G401.6 (cell line): ENCODE data around the gene HYAL1.

Source experiments
- FAIRE-seq: peaks from 2 replicates; lab custom pipeline; 2012; peaks lifted over from hg19 to GRCh38; lab: Jason Lieb, UNC

The HYAL1 gene

DNA sequence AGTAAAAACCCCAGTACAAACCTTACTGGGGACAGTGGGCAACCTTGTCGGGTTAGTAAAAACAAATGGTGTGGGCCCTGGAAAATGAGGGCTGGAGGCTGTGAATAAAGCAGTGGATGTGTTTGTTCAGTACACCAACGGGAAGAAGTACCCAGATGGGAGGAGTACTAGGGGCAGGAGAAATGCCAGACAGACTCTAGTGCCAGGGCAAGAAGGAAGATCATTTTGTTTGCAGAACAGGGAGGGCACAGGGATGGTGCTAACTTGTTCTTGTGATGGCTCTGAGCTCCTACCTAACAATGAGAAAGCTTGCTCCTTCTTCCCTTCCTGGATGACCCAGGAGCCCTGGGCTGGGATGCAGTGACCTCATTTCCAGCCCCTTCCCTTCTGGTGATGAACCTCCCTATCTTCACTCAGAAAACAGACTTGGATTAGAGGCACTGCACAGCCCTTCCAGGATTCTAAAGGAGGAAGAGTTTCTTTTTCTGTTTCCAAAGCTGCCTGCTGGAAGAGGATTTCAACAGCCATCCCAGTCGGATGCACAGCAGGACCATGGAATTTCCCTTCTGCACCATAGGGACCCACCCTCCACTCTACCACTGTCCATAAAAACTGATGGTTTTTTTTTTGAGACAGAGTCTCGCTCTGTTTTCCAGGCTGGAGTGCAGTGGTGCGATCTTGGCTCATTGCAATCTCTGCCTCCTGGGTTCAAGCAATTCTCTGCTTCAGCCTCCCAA, 31.1 kb upstream of the HYAL1 start:
- no peak for FAIRE-seq

DNA sequence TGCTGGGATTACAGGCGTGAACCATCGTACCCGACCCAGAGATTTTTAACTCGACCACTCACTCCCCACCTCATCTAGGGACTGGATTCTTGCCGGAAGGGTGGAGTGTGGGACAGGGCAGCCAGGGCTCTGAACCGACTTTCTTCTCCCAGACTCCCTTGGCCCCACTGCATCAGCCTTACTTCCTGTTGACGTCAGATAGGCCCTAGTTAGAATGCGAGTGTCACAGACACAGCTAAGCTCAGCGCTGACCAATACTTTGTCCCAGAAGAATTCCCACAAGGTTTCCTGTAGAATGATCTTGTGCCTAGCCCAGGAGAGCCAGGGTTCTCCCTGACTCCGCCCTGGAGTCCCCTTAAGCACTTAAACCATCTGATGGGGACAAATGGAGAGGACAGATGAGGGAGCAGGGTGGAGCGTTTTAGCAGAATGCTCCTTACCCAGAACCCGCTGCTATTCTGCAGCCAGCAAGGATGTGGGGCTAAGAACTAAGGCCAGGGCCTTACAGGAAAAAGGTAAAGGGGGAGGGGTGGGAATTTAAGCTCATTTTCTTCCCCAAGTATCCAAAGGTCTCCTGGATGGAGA, 30.5 kb upstream of the HYAL1 start:
- FAIRE-seq, result no peak

DNA sequence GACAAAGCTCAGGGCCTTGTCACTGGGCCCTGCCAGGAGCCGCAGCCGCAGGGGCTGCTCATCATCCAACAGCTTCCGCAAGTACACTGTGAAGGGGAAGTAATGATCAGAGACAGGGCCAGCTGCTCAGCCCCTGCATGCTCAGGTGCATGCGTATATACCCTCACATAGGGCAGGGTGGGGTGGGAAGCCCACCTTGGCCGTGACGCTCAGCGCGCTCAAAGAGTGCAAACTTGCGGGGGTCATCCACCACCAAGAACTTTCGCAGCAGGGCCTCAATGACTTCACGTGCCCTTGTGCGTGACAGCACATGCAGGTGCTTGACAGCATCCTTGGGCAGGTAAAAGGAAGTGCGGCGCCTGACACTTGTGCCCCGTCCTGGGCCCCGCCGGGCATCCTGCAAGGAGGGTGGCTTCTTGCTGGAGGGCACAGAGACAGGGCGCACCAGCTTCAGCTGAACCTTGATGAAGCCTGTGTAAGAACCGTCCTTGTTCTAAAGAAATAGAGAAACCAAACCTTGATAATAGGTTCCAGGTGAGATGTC, 28.1 kb upstream of the HYAL1 start:
- FAIRE-seq, result no peak

DNA sequence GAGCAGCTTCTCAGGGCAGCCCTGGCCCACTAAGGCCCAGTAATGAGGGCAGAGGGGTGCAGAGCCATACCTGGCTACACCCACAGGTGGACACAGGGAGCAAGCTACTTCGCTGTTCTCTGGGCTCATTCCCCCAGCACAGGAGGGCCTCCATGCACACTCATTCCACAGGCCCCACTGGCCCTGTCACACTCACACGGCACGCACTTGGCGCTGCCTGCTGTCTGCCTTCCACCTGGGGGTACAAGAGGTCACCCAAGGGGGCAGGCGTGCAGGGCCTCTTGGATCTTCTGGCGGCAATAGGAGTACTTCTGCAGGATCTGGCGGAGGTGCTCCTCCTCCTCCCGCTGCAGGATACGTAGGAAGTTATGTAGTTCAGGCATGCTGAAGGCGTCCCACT, 27.0 kb upstream of the HYAL1 start:
- no peak for FAIRE-seq

DNA sequence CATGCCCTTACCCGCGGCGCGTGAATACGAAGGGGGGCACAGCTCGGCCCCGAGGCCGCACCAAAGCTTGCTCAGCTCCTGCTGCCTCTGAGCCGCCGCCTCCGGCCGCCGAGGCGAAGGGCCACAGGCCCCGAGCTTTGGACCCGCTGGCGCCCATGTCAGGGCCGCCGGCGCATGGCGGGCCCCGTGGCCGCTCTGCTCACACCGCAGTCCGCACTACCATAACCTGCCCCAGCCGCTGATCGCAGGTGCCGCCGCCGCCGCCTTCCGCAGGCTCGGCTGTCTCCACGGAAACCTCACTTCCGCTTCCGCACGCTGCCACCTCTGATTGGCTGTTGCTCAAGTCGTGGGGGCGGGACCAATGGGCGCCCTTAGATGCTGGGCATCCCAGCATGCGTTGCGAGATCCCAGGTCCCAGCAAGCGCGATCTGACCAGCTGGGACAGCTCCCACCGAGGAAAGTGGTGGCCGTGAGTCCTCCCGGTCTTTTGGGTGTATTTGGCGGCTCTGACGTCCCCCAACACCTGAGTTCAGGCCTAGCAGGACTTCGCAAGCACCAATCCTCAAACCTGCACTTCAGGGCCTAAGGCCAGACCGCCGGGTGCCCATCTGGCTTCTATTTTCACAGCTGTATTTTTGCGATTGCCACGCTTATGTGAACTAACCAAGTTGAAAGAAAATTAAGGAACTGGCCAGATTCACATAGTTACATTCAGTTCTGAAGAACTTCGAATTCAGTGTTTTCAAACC, 24.7 kb upstream of the HYAL1 start, which contains the start of gene TUSC2:
Gene TUSC2 (minus strand): TSS at position 281 of the 749 bp plus-strand sequence. CDS start 124 bp downstream, at position 157.
- peak; percentile 96 for FAIRE-seq

DNA sequence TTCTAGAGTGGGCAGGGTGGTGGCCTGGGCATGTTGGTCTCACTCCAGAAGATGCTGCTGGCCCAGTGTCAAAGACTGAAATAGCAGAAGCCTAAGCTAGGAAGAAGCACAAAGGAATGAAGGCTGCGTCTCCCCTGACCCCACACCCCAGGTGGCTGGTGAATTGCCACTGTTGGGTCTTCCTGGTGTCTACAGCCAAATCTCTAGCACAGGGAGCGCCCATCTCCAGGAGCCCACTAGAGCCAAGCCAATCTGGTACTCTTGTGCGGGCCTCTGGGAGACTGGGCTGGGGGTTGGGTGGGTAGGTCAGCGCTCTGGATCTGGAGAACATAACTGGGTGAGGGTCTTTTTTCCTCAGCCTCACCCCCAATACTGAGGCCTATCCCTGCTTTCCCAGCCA, 23.8 kb upstream of the HYAL1 start:
- FAIRE-seq, result no peak

DNA sequence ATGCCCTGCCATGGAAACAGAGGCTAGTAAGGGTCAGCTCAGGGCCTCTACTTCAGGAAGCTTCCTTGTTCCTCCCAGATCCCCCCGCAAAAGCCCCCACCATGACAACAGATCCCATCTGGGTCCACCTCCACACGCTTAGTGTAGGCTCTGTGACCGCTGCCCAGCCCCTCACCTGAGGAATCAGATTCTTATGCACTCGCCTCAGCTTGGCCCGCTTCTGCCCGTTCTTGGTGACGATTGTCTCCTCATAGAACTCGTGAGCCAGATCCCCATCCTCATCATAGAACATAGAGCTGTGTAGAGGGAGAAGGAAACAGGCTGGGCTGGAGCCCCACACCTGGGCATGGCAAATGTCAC, 22.8 kb upstream of the HYAL1 start:
- FAIRE-seq, result no peak

DNA sequence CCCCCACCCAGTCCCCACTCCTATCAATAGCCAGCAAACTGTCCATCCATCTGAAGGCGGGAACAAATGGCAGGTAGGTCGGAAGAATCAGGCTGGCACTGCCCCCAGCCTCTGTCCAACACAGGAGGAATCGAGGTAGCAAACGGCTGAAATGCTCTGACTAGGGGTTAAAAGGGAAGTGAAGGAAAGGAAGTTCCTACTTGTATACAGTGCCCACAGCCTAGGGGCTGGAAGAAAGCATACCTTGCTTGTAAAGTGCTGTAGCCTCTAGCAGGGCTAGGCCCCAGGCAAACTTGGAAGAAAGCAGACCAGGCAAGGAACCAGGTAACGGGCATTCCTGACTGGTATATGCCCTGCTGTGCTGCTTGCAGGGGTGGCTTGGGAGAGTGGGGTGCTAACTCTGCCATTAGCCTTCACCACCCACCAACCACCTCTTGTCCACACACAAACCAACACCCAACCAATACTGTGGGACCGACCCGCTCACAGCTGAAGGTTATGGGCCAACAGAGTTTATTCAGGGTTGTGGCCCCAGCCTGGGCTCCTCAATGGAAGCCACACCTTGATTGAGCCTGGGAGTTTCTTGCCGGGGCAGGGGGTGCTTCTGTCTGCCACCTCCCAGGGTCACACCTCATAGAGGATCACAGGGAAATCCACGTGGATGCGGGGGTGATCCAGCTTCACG, 22.3 kb upstream of the HYAL1 start:
- FAIRE-seq, result no peak

DNA sequence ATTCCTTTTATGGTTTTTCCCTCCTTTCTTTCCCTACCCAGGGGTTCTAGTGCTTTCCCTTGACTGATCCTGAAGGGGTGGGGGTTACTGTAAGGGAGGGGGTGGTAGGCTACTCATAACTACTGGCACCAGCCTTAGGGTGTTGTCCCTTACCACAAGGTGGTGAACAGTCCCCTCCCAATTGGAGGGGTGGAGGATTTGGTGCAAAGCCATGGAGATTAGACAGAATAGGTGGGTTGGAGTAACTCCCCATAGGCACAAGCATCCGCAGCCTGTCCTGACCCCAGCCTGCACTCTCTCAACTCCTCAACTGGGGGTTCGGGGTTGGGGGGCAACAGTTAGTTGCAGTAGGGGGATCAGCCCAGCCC, 21.7 kb upstream of the HYAL1 start:
- FAIRE-seq, result no peak

DNA sequence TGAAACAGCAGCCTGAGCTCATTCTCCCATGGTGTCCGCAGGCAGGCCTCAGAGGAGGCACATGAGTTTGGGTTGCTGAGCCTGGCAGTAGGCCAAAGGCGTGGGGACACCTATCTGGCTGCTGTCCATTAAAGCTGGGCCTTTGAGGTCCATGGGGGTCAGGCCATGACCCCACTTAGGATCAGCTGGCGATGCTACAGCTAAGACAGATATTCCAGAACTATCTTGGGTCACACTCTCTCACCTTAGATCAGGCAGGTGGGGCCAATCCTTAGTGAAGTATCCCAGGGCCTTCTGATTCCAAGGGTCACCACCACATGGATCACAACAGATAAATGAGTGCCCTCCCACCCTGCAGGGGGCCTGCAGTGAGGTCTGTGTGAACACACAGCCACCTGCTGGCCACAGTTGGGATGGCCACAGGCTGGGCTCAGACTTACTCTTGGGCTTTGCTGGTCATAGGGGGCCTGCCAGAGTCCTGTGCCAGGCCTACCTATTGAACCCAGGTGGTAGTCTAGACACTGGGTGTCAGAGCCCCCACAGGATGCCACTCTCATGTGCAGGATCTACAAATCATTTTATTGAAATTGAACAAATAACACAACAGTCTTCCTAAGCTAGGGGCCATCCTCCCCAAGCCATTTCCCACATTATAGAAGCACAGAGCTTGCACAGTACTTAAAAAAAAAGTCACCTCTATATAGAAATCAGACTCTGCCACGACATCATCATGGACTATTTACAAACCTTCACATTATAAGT, 21.2 kb upstream of the HYAL1 start:
- FAIRE-seq, result no peak

DNA sequence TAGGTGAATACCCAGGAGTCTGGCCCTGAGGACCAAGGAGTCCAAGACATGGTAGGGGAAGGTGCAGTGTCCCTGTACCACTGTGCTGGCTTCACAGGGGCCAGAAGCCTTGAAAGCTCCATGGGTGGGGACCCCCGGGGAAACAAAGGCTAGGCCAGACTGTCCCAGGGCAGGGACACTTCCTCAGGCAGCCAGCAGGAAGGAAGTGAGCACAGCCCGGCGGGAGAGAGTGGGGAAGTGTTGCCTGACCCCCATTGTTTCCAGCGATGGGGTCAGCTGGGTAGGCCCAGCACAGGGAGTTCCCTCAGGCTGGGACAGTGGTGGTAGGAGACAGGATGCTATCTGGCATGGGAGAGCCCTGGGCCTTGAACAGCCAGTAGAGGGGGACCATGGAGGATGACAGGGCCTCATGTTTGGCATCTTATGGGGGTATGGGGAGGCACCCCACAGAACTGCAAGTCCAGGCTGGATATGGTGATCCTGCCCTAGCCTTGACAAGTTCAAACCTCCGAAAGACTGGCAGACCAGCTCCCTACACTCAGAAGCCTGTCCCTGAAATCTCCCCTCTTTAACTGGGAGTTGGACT, 20.3 kb upstream of the HYAL1 start:
- no peak for FAIRE-seq

DNA sequence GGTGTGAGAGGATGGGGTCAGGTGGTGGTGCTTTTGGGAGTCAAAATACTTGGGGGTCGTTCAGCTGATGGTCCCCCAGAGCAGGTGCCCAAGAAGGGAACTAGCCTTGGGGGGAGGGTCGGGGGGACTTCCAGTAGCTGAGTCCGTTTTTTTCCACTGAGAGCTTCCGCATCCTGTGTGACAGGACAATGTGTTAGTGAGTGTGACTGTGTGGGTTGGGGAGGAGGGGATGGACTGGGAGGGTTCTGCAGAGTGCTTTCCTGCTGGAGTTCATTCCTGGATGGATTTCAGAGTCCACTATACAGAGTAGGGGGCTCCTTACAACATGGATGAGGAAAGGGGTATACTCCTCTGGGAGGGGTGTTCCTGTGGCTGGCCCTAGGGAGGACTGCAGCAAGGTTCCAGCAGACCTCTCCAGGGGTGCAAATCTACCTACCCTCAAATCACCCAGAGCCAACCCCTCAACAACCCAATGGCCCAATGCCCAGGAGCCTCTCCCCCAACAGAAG, 19.8 kb upstream of the HYAL1 start:
- FAIRE-seq, result no peak

DNA sequence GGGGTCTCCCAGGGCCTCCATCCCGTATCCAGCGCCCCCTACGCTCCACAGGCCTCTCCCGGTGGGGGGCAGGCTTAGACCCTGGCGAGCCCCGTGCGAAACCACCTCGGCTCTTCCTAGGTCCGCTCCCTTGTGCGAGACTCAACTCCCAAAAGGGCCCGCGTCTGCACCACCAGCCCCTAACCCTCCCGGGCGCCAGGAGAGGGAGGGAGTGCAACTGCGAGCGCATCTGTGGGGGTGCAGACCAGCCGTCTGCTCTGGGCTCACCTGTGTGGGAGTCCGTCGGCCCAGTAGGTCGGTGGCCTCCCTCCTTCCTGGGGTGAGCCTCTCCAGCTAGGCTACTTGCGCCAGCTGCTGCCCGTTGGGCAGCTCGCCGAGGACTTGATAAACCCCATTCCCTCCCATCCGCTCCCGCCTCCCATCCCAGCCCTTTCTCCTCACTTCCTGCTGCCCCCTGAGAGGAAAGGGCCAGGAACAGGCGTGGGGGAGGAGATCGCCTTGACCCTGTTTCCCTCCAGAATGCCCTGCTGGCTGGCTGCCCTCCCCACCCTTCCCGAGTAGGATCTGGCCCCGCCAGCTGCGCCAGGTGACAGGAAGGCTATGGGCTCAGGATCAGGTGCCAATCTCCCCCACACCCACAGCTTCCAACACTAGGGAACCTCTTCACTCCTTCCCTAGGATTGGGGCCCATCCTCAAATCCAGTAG, 19.2 kb upstream of the HYAL1 start, which contains the start of gene HYAL2:
Gene HYAL2 (minus strand): TSS at position 360 of the 706 bp plus-strand sequence. CDS start 2,256 bp downstream, outside the sequence.
- FAIRE-seq, result no peak

DNA sequence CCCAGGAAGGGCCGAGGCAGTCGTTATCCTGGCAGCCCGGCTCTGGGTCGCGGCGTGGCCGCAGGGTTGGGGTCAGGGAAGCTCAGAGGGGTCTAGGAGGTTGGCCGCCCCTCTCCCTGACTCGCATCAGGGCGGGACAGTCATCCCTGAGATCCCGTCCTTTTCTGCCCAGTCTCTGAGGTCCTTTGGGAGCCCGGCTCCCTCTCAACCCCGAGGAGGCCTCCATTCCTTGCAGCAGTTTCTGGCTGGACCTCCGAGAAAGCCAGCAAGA, 18.7 kb upstream of the HYAL1 start:
- FAIRE-seq, result no peak

DNA sequence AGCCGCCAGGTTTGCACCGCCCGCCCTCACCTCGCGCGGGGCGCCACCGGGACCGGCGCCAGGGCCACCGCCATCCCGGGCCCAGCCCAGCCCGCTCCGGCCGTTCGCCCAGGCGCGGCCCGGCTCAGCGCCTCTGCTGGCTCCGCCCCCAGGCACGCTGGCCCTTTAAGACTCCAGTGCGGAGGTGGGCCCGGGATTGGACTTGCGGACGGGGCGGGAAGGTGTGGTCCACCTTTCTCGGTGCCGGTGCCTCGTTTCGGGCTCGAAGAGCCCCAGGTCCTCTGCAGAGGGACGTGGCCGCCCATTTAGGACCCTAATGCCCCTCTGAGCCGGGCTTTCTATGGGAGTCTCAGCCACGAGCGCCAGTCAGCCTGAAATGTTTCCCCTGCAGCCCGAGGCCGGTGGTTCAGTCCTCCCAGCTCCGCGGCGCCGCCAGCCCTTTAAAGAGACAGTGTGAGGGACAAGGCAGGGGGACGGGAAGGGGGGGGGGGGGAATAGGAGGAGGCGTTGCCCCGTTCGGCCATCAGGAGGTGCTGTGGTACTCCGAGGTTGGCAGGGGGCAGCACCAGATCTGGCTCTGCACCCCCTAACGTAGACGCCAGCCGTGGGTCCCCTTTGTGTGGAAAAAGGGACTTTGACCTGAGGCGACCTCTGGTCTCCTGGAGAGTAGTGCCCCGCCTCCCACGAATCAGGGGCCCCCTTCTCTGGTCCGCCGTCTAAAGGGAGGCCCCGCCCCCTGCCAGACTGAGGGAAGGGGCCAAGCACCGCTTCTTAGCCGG, 18.2 kb upstream of the HYAL1 start:
- FAIRE-seq, result no peak

DNA sequence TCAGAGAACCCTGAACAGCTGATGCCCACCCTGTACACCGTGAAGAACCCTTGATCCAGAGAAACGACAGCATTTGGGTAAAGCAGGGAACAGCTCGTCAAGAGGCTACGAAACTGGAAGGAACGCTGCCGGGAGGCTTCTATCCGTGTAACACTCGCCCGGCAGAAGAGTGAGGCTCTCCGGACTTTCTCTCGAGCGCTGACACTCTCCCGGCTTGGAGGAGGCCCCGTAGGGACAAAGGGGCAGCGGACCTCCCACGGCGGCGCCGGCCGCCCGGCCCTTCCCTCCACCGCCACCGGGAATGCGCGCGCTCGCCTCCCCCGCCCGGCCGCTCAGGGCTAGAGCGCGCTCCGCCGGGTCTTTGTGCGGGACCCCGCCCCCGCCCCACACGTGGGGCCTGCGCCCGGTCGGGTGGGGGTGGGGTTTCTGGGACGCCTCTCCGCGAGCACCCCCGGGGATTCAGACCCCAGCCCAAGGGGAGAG, 17.5 kb upstream of the HYAL1 start:
- no peak for FAIRE-seq

DNA sequence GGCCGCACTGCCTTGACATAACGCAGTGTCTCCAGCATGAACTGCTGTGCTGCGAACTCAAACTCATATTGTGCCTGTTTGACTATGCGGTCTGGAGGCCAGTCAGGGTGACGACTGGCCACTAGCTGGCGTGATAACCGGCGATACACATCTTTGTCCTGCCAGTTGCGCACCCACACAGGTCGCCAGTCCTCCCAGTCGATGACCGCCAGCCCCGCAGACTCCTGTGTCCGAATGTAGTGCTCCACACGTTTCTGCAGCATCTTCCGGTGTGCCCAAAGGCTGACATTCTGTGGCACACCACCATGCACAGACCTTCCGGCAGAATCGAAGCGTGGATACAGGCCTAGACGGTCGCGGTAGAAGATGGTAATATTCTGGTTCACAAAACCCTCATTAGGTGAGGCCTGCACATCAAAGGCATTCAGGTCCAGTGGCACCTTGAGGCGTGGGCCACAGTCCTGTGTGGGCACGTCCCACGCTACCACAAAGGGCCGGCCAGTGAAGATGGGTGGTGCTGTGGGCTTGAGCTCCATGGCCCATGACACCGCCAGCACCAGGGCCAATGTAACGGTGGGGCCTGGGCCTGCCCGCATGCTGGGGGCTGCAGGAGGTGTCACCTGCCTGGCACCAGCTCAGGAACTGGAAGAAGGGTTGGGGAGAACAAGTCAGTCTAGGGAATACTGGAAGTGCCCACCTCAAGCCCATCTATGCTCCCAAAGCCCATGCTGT, 16.7 kb upstream of the HYAL1 start:
- FAIRE-seq, result no peak

DNA sequence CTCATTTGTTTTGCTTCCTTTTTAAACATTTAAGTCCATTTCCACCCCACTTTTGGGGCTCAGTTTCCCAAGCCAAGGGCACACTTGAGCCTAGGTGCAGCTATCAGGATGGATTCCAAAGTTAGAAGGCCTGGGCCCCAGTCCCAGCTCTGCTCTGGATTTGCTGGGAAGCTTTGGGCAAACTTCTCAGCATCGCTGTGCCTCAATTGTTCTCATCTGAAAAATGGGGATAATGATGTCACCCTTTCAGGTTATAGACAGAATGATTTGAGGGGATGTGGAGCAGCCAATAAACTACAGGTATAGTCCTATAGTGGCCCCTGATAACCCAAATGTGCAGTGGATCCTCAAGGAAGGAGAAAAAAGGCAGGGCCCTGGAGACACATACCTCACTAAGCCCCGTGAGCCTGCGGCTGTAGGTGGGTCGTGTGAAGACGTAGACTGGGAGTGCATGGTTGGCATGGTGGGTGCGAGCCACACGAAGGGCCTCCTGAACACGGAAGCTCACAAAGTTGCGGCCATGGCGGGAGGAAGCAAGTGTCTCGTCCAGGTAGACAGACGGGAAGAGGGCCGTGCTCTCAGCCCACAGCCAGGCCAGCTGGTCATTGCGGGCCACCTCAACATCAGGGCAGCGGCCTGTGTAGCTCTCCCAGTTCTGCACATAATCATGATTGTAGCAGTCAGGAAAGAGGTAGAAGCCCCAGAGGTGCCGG, 16.0 kb upstream of the HYAL1 start:
- no peak for FAIRE-seq
